HEK293 (cell line): Measurements from ENCODE around the gene GBX2.

Experiments
- CTCF ChIP-seq: fragments of 450-650 bp; formaldehyde crosslinking; IDR thresholded peaks from 2 replicates; pipeline ENCODE4 v1.5.1; 2016; ENCODE audit warnings: missing biosample characterization, missing genetic modification characterization
- FEZF1 ChIP-seq: fragments of 450-650 bp; formaldehyde crosslinking; IDR thresholded peaks from 2 replicates; pipeline ENCODE4 v1.5.1; 2016; ENCODE audit warnings: missing biosample characterization, missing genetic modification characterization
- PRDM10 ChIP-seq: fragments of 450-650 bp; formaldehyde crosslinking; IDR thresholded peaks from 2 replicates; pipeline ENCODE4 v1.5.1; 2016; ENCODE audit warnings: missing biosample characterization, missing genetic modification characterization
- WT1 ChIP-seq: fragments of 450-650 bp; formaldehyde crosslinking; IDR thresholded peaks from 2 replicates; pipeline ENCODE4 v1.5.1; 2016; ENCODE audit warnings: missing biosample characterization, missing genetic modification characterization
- ZBTB1 ChIP-seq: fragments of 450-650 bp; formaldehyde crosslinking; IDR thresholded peaks from 2 replicates; pipeline ENCODE4 v1.5.1; 2016; ENCODE audit warnings: missing biosample characterization, missing genetic modification characterization
- ZNF274 ChIP-seq, 2 experiments: fragments of 200-500 bp in 1 of 2; fragments of 450-650 bp in 1 of 2; sonication (Bioruptor generic) in 1 of 2; formaldehyde crosslinking in 1 of 2; IDR thresholded peaks; 2 replicates each; pipeline versions ENCODE4 v1.5.1 to v1.6.1; 2014 to 2016; ENCODE audit warnings: borderline replicate concordance in 1 of 2, inconsistent platforms in 1 of 2, low read length in 1 of 2, missing biosample characterization in 1 of 2, missing genetic modification characterization in 1 of 2
- ZNF433 ChIP-seq: fragments of 450-650 bp; formaldehyde crosslinking; IDR thresholded peaks from 2 replicates; pipeline ENCODE4 v1.5.1; 2016; ENCODE audit warnings: missing biosample characterization, missing genetic modification characterization, low read depth
- ZNF501 ChIP-seq: fragments of 450-650 bp; formaldehyde crosslinking; IDR thresholded peaks from 2 replicates; pipeline ENCODE4 v1.5.1; 2016; ENCODE audit warnings: missing biosample characterization, missing genetic modification characterization
- ZNF571 ChIP-seq: fragments of 450-650 bp; formaldehyde crosslinking; IDR thresholded peaks from 2 replicates; pipeline ENCODE4 v1.5.0; 2017; ENCODE audit warnings: missing biosample characterization, missing genetic modification characterization
- TF ChIP-seq, protein P1 (sequence below): fragments of 450-650 bp; formaldehyde crosslinking; IDR thresholded peaks from 2 replicates; pipeline ENCODE4 v1.5.1; 2016; ENCODE audit warnings: missing biosample characterization, missing genetic modification characterization

GRCh38 chr2:236184701-236185100 is 16.5 kb upstream of the GBX2 start:
- TF ChIP-seq CTCF (tag by site-specific recombination) = no peak
- TF ChIP-seq WT1 (tag by site-specific recombination) = no peak
- no peak for TF ChIP-seq FEZF1 (tag by site-specific recombination)
- TF ChIP-seq, protein P1, sequence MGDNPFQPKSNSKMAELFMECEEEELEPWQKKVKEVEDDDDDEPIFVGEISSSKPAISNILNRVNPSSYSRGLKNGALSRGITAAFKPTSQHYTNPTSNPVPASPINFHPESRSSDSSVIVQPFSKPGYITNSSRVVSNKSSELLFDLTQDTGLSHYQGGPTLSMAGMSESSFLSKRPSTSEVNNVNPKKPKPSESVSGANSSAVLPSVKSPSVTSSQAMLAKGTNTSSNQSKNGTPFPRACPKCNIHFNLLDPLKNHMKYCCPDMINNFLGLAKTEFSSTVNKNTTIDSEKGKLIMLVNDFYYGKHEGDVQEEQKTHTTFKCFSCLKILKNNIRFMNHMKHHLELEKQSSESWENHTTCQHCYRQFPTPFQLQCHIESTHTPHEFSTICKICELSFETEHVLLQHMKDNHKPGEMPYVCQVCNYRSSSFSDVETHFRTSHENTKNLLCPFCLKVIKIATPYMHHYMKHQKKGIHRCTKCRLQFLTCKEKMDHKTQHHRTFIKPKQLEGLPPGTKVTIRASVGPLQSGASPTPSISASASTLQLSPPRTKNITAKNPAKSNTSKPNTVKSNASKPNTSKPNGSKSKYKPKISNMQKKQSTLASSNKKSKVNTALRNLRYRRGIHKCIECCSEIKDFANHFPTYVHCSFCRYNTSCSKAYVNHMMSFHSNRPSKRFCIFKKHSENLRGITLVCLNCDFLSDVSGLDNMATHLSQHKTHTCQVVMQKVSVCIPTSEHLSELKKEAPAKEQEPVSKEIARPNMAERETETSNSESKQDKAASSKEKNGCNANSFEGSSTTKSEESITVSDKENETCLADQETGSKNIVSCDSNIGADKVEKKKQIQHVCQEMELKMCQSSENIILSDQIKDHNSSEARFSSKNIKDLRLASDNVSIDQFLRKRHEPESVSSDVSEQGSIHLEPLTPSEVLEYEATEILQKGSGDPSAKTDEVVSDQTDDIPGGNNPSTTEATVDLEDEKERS = no peak
- no peak for TF ChIP-seq ZNF571 (tag by site-specific recombination)
- no peak for TF ChIP-seq PRDM10 (tag by site-specific recombination)
- no peak for TF ChIP-seq ZNF433
- no peak for TF ChIP-seq ZNF501 (tag by site-specific recombination)
- no peak for TF ChIP-seq ZBTB1 (tag by site-specific recombination)
- no peak for TF ChIP-seq ZNF274 (IDR thresholded peaks at IDR 0.05; ENCODE audit: low read length)
- TF ChIP-seq ZNF274 (tag by site-specific recombination; IDR thresholded peaks at IDR 0.05; ENCODE audit: borderline replicate concordance) = no peak
